Measurements from ENCODE around the gene GDAP1L1.

DNA sequence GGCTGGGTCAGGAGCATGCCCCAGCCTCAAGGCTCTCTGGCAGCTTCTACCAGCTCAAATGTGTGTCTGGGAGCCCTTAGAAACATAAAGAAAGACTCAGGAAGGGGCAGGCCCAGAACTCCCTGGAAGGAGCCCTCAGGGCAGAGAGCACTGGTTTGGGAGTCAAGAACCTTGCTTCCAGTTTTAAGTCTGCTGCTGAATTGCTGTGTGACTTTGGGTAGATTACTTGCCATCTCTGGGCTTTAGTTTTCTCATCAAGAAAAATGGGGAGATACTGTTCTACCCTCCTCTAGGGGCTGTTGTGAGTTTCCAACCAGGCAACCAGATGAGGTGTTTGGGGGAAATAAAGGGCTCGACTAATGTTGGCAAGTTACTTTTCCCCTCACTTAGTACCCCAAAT lies 8.8 kb downstream of the GDAP1L1 start:
- TF ChIP-seq, protein P1, sequence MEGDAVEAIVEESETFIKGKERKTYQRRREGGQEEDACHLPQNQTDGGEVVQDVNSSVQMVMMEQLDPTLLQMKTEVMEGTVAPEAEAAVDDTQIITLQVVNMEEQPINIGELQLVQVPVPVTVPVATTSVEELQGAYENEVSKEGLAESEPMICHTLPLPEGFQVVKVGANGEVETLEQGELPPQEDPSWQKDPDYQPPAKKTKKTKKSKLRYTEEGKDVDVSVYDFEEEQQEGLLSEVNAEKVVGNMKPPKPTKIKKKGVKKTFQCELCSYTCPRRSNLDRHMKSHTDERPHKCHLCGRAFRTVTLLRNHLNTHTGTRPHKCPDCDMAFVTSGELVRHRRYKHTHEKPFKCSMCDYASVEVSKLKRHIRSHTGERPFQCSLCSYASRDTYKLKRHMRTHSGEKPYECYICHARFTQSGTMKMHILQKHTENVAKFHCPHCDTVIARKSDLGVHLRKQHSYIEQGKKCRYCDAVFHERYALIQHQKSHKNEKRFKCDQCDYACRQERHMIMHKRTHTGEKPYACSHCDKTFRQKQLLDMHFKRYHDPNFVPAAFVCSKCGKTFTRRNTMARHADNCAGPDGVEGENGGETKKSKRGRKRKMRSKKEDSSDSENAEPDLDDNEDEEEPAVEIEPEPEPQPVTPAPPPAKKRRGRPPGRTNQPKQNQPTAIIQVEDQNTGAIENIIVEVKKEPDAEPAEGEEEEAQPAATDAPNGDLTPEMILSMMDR (IDR thresholded peaks at IDR 0.05) = no peak
- no peak for TF ChIP-seq ZFX (IDR thresholded peaks at IDR 0.05; ENCODE audit: borderline replicate concordance)

Data from 22Rv1 (cell line).